GM19035 (cell line): Measurements from ENCODE around the gene PAK2.
A peak's percentile ranks its signal among the peaks of the same experiment; 100 is the strongest.
"Not testable (repeated sequence)": the region's sequence is repeated elsewhere in the genome, so short reads cannot be mapped to it uniquely, and the experiment has no call there.

ENCODE experiments used
- ATAC-seq: cut with Tn5 transposase; IDR thresholded peaks from one replicate; pipeline ENCODE4 v1.9.1; 2021; ENCODE audit not compliant: unreplicated experiment

The PAK2 gene

DNA sequence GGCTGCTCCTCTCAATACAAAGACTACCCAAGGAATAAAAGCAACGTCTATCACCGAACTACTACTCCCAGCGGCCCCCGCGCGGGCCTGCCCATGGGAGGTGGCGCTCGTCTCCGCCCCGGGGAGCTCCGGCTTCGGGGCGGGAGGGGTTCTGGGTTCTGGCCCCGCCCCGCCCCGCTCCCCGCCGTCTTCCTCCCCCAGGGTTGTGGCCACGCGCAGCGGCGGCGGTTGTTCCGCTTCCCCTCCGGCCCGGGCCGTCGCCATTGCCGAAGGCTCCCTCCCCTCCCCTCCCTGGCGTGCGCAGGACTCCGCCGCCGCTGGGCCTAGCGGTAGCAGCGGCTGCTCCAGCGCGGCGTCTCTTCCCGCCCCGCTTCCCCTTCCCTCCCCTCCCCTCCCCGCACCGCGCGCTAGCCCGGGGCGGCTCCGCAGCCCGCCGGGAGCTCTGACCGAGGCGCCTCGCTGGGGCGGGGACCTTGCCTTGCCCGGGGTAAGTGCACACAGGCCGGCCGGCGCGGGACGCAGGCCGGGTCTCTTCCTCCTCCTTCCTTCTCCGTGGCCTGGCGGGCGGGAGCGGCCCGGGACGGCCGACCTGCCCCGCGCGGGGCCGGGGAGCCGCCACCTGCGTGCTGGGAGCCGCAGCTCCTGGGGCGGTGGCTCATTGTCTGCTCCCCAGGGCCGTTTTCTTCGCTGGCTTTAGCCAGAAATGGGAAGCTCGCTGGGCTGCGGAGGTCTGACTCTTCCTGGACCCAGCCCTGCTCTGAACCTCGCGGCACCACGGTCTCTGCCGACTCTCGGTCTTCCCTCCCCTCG, at the start of gene PAK2:
PAK2 (plus strand) TSS at position 187 of the 810 bp plus-strand sequence. CDS start 42,790 bp downstream, outside the sequence.
- ATAC-seq = peak; percentile 89

DNA sequence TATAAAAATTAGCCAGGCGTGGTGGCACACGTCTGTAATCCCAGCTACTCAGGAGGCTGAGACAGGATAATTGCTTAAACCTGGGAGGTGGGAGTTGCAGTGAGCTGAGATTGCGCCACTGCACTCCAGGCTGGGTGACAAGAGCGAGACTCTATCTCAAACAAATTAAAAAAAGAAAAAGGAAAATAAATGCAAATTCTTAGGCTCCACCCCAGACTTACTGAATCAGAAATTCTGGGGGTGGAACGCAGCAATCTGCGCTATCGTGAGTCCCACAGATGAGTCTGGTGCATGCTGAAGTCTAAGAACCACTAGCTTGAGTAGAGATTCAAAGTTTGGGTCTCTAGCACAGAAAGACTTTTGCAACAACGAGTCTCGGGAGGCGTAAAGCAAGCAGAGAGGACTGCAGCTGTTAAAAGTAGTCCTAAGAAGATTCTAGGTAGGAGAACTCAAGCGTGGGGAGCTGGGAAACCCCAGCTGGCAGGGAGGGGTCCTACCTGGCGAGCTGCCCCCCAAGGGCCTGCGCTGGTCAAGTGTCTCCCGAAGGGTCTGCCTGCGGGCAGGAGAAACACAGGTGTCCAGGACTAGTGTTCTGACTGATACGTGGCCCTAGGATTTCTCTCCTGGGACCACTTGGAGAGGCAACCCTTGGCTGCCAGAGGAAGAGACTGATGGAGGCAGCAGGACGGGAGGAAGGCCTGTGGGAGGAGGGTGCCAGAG, 49.6 kb upstream of the PAK2 start:
- ATAC-seq = no peak

DNA sequence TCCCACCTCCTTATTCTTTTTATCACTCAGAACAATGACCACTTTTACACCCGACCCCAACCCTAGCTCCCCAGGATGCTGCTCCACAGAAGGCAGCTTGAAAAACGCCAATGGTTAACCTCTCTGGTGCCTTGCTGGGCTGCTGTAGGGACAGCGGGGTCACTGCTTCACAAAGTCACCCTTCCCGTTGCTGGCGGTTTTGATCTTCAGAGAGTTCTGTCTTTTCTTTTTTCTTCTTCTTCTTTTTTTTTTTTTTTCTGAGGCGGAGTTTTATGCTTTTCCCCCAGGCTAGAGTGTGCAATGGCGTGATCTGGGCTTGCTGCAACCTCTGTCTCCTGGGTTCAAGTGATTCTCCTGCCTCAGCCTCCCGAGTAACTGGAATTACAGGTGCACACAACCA, 48.3 kb upstream of the PAK2 start:
- no peak for ATAC-seq

DNA sequence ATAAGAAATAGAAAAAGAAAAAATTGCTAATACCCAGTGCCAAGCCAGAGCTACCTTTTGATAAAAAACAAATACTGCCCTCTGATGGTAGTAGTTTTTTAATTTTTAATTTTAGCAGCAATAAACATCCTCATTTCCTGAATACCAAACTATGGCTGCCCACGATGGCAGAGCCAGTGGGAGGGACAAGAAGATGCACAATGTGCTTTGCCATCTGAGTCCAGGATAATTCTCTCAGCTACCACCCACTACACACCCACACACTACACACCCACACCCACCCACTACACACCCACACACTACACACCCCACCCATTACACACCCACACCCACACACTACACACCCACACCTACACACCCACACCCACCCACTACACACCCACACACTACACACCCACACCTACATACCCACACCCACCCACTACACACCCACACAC, 45.4 kb upstream of the PAK2 start:
- ATAC-seq = no peak

DNA sequence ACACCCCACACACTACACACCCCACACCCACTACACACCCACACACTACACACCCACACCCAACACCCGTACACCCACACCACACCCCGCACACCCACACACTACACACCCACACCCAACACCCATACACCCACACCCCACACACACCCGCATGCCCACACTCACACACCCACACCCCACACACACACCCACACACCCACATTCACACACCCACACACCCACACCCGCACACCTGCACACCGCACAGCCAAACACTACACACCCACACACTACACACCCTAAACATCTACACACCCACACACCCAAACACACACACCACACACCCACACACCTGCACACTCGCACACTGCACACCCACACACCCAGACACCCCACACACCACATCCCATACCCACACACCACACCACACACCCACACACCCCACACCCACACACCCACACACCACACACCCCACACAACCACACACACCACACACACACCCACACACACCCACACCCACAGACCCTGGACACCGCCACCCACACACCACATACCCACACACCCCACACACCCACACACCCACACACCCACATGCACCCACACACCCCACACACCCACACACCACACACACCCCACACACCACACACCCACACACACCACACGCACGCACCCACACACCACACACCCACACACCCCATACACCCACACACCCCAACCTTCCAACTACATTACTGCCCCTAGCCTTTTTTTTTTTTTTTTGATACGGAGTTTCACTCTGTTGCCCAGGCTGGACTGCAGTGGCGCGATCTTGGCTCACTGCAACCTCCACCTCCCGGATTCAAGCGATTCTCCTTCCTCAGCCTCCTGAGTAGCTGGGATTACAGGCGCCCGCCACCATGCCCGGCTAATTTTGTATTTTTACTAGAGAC, 44.5 kb upstream of the PAK2 start:
- ATAC-seq = no peak

DNA sequence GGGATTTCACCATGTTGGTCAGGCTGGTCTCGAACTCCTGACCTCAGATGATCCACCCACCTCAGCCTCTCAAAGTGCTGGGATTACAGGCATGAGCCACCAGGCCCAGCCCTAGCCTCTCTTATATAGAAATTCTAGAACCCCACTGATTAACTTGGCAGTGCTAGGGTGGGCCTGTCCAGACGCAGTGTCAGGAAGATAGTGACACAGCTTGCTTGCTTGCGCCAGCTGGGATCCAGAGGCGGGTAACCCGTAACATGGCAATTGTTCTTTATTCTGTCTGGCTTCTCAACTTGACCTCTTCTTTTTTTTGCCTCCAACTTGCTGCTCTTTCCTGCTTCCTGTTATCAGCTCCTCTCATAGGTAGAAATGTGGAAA, 43.8 kb upstream of the PAK2 start:
- ATAC-seq = no peak

DNA sequence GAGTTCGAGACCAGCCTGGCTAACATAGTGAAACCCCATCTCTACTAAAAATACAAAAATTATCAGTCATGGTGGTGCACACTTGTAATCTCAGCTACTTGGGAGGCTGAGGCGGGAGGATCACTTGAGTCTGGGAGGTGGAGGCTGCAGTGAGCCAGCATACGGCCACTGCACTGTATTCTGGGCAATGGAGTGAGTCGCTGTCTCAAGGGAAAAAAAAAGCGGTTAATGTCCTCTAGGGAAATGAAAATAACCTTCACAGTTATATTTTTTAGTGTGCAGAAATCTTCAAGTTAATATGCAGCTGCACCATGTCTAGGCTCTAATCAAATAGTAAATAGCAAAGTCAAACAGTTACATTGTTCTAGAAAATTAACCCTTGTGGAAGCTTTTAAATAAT, 42.4 kb upstream of the PAK2 start:
- no peak for ATAC-seq

DNA sequence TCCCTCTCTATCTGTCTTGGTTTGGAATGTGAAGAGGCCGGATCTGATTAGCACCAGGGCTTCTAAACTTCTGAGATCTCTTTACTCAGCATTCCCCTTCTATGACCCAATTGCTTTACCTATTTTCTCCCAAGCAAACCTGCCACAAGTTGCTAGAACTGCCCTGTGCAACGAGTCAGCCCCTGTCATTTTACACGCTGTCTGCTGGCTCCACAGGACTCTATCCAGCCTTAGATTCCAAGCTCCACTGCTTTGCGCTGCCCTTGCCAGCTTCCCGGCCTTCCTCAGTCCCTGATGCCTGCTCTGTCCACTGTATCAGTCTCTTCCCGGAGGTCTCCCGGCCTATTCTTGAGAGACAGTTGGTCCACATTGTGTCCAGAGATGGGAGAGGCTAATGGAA, 39.9 kb upstream of the PAK2 start:
- no peak for ATAC-seq

DNA sequence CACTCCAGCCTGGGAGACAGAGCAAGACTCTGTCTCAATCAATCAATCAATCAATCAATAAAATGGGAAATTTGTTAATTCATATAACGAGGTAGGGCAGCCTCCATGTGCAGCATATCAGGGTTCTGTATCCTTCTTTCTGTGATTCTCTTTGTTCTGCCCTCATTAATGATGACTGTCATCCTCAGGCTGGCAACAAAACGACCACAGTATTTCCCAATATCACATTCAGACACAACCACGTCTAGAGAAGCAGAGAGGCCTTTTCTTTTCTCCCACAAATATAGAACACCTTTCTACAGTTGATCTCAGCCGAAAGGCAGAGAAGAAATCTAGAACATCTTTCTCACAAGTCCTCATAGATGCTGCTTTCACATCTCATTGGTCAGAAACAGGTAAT, 38.9 kb upstream of the PAK2 start:
- ATAC-seq = no peak

DNA sequence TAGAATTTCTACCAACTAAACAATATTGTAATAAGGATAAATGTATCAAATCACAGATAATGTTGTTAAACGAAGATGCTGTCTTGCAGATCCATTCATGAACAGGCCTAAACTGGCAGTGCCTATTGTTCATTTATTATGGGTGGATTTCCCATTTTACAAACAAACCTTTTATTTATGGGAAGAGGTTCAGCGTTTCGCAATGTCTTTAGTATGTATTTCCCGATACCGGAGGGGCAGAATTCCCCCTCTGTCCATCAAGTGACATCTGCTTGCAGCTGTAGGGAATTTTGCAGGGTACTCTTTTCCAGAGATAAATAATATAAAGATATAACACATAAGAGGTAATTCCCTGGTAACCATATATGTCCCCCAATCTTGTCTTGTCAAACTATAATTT, 33.3 kb upstream of the PAK2 start:
- ATAC-seq = no peak

DNA sequence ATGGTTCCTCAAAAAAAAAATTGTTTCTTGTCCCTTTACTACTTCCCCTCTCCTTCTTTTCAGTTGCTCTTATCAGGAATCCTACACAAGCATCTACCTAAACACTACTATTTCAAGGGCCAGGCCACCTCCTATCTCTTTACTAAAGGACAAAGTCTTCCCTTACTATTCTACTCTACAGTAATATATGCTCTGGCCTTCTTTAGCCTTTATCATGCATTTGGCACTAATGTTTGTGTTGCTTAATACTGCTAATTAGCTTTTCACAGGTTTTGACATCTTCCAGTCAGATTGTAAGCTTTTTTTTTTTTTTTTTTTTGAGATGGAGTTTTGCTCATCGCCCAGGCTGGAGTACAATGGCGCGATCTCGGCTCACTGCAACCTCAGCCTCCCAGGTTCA, 32.9 kb upstream of the PAK2 start:
- no peak for ATAC-seq

DNA sequence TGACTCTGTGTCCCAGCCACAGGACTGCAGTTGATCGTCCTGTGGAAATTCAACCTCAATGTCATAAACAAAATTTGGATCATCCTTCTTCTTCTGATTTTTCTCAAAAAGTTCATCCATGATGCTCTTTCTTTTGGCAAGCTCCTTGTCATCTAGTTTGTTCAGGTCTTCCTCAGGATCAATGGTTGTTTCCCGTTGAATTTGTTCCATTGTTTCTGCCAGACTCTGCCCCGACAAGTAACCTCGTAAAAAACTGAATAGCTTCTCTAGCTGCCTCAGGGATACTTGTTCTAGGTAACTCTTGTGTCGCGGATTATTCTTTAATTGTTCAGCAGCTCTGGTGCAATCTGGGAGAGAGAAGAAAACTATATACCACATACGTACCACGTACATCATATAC, 32.1 kb upstream of the PAK2 start:
- no peak for ATAC-seq

DNA sequence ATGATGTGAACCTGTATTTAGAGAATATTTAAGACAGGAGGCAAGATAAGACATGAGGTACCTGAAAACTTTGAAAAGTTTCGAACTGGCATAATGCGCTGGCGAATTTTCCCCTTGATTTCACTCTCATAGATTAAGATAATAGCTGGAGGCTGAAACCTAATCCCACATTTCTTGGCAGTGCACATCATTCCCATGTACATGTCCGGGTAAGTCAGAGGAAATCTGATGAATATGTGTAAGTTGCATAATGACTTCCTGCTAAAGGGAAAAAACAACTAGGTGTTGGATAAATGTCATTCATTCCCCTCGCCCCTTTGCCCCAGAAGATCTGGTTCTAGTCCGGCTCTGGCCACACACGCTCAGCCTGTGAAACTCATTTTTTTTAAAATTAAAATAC, 31.2 kb upstream of the PAK2 start:
- ATAC-seq = no peak

DNA sequence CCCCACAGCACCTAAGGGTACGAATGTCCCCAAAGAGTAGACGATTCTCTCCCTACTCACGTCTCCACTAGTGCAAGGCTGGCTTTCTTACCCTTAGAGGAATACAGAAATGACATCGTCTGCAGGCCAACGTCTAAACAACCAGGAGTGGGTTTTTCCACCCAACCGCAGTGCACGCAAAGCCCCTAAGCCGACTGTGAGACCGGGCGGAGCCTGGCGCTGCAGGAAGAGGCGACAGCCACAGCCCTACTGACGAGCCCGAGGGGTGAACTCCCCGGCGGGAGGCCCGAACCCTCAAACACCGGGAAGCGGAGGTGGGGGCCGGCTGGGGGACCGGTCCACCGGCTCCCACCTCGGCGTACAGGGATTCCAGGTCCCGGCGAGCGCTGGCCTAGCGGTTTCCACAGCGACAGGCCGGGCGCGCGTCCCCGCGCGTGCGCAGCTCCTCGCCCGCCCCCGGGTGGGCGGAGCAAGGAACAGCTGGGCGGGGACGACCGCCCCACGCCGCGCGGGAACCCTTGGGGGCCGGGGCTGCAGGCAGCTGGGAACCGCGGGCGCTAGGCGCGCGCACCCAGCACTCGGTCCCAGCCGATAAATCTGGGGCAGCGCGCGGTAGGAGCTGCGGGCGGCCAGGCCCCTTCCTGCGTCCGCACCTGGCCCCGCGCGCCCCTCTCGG, 27.7 kb upstream of the PAK2 start, which contains the start of the genes CEP19 and PIGX:
CEP19 (minus strand) TSS at position 413 of the 676 bp plus-strand sequence. CDS start 3,593 bp downstream, outside the sequence.
PIGX (plus strand) TSS at position 540 of the 676 bp plus-strand sequence.
- ATAC-seq = peak; percentile 77

DNA sequence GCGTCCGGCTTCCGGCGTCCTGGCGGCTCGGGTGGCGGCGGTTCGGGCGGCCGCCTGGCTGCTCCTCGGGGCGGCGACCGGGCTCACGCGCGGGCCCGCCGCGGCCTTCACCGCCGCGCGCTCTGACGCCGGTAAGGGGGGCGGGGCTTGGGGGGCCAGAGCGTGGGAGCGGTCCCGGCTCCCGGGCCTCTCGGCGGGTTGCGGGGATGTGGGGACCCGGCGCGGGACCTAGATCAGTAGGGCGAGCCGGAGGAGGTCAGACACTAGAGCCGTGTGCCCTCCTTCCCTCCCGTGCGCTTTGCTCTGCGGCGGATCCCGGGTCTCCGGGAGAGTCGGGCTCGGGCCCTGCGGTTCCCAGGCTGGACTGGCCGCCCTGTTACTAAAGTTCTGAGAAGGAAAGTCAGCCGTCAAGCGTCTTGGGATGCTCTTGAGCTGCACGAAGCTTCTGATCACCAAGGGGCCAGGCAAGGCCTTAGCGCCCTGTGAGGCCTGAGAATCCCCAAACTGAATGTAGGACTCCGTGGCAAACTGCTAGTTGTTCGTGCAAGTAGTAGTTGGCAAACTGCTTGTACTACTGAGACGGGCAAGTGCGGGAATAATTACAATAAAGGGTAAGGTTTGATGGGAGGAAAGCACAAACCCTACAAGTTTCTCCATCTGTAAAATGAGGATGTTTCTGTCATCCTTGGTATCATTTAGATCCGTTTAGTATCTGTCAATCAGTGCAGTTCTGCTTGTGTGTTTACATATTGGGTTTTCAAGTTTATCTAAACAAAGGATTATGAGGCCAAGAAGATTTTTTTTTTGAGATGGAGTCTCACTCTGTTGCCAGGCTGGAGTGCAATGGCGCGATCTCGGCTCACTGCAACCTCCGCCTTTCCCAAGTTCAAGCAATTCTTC, 26.9 kb upstream of the PAK2 start:
- peak; percentile 56 for ATAC-seq

DNA sequence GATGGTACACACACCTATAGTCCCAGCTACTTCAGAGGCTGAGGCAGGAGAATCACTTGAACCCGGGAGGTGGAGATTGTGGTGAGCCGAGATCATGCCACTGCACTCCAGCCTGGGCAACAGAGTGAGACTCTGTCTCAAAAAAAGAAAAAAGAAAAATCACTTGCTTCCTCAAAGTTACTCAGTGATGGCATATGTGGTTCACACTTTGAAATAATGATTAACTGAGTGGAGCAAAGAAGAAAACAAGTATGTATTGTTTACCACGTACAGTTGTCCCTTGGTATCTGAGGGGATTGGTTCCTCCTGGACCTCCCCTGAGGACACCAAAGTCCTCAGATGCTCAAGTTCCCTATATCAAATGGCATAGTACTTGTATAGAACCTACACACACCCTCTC, 22.5 kb upstream of the PAK2 start:
- not testable (repeated sequence) for ATAC-seq

DNA sequence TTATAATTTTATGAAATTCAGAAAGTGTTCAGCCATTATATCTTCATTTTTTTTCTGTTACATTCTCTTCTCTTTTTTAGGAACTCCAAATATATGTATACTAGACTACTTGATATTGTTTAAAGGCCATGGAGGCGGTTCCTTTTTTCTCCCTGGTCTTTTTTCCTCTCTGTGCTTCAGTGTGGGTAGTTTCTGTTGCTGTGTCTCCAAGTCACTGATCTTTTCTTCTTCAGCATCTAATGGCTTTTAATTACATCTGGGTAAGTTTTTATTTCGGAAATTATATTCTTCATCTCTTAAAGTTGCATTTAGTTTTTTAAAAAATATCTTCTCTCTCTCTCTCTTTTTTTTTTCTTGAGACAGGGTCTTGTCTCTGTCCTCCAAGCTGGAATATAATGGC, 18.6 kb upstream of the PAK2 start:
- no peak for ATAC-seq

DNA sequence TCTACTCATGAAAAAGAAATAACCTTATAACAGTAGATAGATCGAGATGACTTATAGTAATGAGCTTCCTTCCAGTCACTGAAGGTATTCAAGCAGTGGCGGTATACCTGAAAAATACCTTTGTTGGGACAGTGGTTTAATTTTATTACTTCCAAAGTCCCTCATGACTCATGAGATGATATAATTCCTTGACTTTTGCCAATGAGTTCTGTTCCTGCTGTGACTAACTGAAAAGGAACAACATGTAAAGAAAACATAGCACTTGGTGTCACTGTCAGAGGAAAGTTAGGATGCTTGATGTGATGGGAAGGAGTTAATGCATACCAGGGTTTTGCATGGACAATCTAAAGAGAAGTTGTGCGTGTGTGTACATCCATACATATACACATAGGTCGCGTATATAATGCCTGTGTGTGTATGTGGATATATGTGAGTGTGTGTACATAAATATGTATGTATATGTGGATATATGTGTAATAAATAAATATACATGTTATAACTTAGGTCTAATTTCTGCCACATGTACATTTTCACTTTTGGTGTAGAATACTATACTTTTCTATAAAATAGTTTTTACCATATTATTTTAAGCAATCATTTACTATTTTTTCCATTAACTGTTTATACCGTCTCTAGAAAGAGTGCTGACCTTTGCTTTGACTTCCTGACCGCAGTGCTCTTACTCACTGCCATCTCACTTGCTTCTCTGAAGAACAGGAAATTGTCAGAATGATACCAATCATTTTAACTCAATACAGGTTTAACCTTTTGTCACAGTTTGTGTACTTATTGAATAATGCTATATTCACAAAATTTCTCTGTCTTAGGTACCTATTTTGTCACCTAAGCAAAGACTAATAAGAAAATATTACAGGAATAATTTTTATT, 12.6 kb upstream of the PAK2 start:
- no peak for ATAC-seq

DNA sequence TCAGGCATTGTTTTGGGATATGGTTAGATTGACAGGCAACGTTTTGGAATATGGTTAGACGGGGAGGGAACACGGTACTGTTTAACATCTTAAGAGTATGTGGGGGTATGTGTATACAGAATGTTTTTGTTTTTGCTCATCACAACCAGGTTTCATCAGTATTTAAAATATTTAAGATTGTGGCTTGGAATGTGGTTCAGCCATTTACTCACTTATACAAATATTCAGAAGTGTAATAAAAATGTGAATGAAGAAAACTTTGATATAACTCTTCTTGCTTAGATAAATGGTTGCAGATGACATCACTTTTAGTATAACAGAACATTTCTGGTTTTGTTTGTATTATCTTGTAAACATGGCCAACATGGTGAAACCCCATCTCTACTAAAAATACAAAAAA, 3.9 kb upstream of the PAK2 start:
- no peak for ATAC-seq
